Glutamatergic neuron (in vitro differentiated cells): Measurements from ENCODE around the gene NAPA. TPM values are rescaled to one million over a fixed set of nuclear protein-coding genes. Genes with fewer than 3 reads are reported as not detected.

ENCODE experiments used
- DNase-seq: peaks from one replicate; pipeline ENCODE4 v3.0.0; 2022
- H3K27ac Mint-ChIP-seq: one replicate; pipeline ENCODE4 v1.8.0; 2020; ENCODE audit warnings: mild to moderate bottlenecking, mixed read lengths, inconsistent platforms; ENCODE audit not compliant: unreplicated experiment
- H3K27me3 Mint-ChIP-seq: one replicate; pipeline ENCODE4 v1.8.0; 2020; ENCODE audit warnings: mild to moderate bottlenecking, moderate library complexity, mixed read lengths, inconsistent platforms; ENCODE audit not compliant: unreplicated experiment
- H3K36me3 Mint-ChIP-seq: one replicate; pipeline ENCODE4 v1.8.0; 2020; ENCODE audit warnings: mild to moderate bottlenecking, mixed read lengths, inconsistent platforms; ENCODE audit not compliant: unreplicated experiment
- H3K4me1 Mint-ChIP-seq: one replicate; pipeline ENCODE4 v1.8.0; 2020; ENCODE audit warnings: mild to moderate bottlenecking, low read depth, mixed read lengths, inconsistent platforms; ENCODE audit not compliant: unreplicated experiment
- H3K4me3 Mint-ChIP-seq: one replicate; pipeline ENCODE4 v1.8.0; 2020; ENCODE audit warnings: mild to moderate bottlenecking, mixed read lengths, inconsistent platforms; ENCODE audit not compliant: unreplicated experiment
- H3K9me3 Mint-ChIP-seq: one replicate; pipeline ENCODE4 v1.8.0; 2020; ENCODE audit warnings: mild to moderate bottlenecking, moderate library complexity, mixed read lengths, inconsistent platforms; ENCODE audit not compliant: unreplicated experiment
- CTCF ChIP-seq: fragments of 200-600 bp; sonication (generic); IDR thresholded peaks from one replicate; pipeline ENCODE4 v1.5.0; 2021; ENCODE audit not compliant: partially characterized antibody, unreplicated experiment
- total RNA-seq: library from RNA; stranded (reverse); fragmentation: NEBNext Ultra II Directional; extraction: Animal tissue kit (Norgen Biotek cat#: 25700); gene quantifications from one replicate; pipeline ENCODE4 v1.2.1, GENCODE V29; 2021; ENCODE audit not compliant: unreplicated experiment

The NAPA gene
- total RNA-seq, 1 donor from 2014 or later: 262 TPM

GRCh38 chr19:47518139-47518538, 3.3 kb upstream of the NAPA start:
- no peak for DNase-seq
- H3K4me3 Mint-ChIP-seq: no peak overlapping the region
- no peaks in the 10 kb centered on the region for H3K36me3 Mint-ChIP-seq
- H3K27me3 Mint-ChIP-seq: peaks cover 5% of the 10 kb centered on the region
- H3K9me3 Mint-ChIP-seq: peaks cover 20% of the 10 kb centered on the region
- peaks cover 13% of the 10 kb centered on the region for H3K4me1 Mint-ChIP-seq
- no peak overlapping the region for H3K27ac Mint-ChIP-seq
- TF ChIP-seq CTCF: no peak

- TF ChIP-seq CTCF: no peak
- H3K27ac Mint-ChIP-seq: peak overlapping the region; percentile 97
- H3K4me3 Mint-ChIP-seq: peak overlapping the region; percentile 90
- no peak for DNase-seq
- H3K4me1 Mint-ChIP-seq: peaks cover 43% of the 10 kb centered on the region
- H3K36me3 Mint-ChIP-seq: no peaks in the 10 kb centered on the region
- peaks cover 22% of the 10 kb centered on the region for H3K27me3 Mint-ChIP-seq
- peaks cover 34% of the 10 kb centered on the region for H3K9me3 Mint-ChIP-seq
Measured at GRCh38 chr19:47514151-47514868, 553 bp downstream of the NAPA start.

GRCh38 chr19:47512948-47513319, 1.9 kb downstream of the NAPA start:
- H3K4me3 Mint-ChIP-seq: peak overlapping the region; percentile 90
- no peak for TF ChIP-seq CTCF
- no peaks in the 10 kb centered on the region for H3K36me3 Mint-ChIP-seq
- no peak for DNase-seq
- peaks cover 22% of the 10 kb centered on the region for H3K27me3 Mint-ChIP-seq
- peaks cover 45% of the 10 kb centered on the region for H3K4me1 Mint-ChIP-seq
- H3K27ac Mint-ChIP-seq: peak overlapping the region; percentile 97
- H3K9me3 Mint-ChIP-seq: peaks cover 36% of the 10 kb centered on the region

- H3K27me3 Mint-ChIP-seq: peaks cover 22% of the 10 kb centered on the region
- H3K4me3 Mint-ChIP-seq: peak overlapping the region; percentile 90
- no peaks in the 10 kb centered on the region for H3K36me3 Mint-ChIP-seq
- no peak for TF ChIP-seq CTCF
- no peak for DNase-seq
- peaks cover 36% of the 10 kb centered on the region for H3K9me3 Mint-ChIP-seq
- H3K4me1 Mint-ChIP-seq: peaks cover 48% of the 10 kb centered on the region
- peak overlapping the region; percentile 97 for H3K27ac Mint-ChIP-seq
Measured at GRCh38 chr19:47512183-47512947, 2.5 kb downstream of the NAPA start.

- peaks cover 55% of the 10 kb centered on the region for H3K4me1 Mint-ChIP-seq
- H3K4me3 Mint-ChIP-seq: peak overlapping the region; percentile 90
- TF ChIP-seq CTCF: no peak
- DNase-seq: peak; percentile 79
- peaks cover 22% of the 10 kb centered on the region for H3K27me3 Mint-ChIP-seq
- H3K9me3 Mint-ChIP-seq: peaks cover 36% of the 10 kb centered on the region
- H3K27ac Mint-ChIP-seq: peak overlapping the region; percentile 97
- no peaks in the 10 kb centered on the region for H3K36me3 Mint-ChIP-seq
Measured at GRCh38 chr19:47511681-47512080, 3.2 kb downstream of the NAPA start.
